Loucy (cell line): ENCODE results near the gene SFXN5.

Experiments
- H2AFZ ChIP-seq: fragments of 200-600 bp; sonication (generic); 2 replicates; pipeline ENCODE4 v1.6.0; 2016; ENCODE audit warnings: antibody characterized with exemption, mild to moderate bottlenecking, low read length, moderate library complexity
- H3F3A ChIP-seq: fragments of 200-600 bp; 2 replicates; pipeline ENCODE4 v1.6.0; 2016; ENCODE audit warnings: antibody characterized with exemption, low read depth, mild to moderate bottlenecking
- H3K27me3 ChIP-seq: fragments of 200-600 bp; sonication (generic); 2 replicates; pipeline ENCODE4 v1.6.1; 2014; ENCODE audit warnings: low read length, mild to moderate bottlenecking; ENCODE audit not compliant: insufficient read depth, poor library complexity, severe bottlenecking
- H3K36me3 ChIP-seq: fragments of 200-600 bp; sonication (generic); 2 replicates; pipeline ENCODE4 v1.6.1; 2016; ENCODE audit warnings: low read length; ENCODE audit not compliant: insufficient read depth
- H3K4me1 ChIP-seq: fragments of 200-600 bp; sonication (generic); 2 replicates; pipeline ENCODE4 v1.5.1; 2014; ENCODE audit warnings: low read length, mild to moderate bottlenecking; ENCODE audit not compliant: insufficient read depth, poor library complexity, severe bottlenecking
- H3K4me2 ChIP-seq: fragments of 200-600 bp; sonication (generic); 2 replicates; pipeline ENCODE4 v1.6.0; 2014; ENCODE audit warnings: antibody characterized with exemption, low read length, low read depth, mild to moderate bottlenecking; ENCODE audit not compliant: poor library complexity, severe bottlenecking
- H3K4me3 ChIP-seq: fragments of 200-600 bp; sonication (generic); 2 replicates; pipeline ENCODE4 v1.5.1; 2014; ENCODE audit warnings: low read length, mild to moderate bottlenecking, mixed read lengths; ENCODE audit not compliant: poor library complexity, severe bottlenecking
- H3K79me2 ChIP-seq: fragments of 200-600 bp; sonication (generic); 2 replicates; pipeline ENCODE4 v1.6.1; 2014; ENCODE audit warnings: low read length; ENCODE audit not compliant: insufficient read depth
- H3K9ac ChIP-seq: fragments of 200-600 bp; sonication (generic); 2 replicates; pipeline ENCODE4 v1.6.0; 2014; ENCODE audit warnings: mild to moderate bottlenecking, low read depth, low read length, moderate library complexity; ENCODE audit not compliant: poor library complexity, severe bottlenecking
- H3K9me2 ChIP-seq: fragments of 200-600 bp; sonication (generic); replicated peaks from 2 replicates; pipeline ENCODE4 v1.6.1; 2016; ENCODE audit warnings: low read depth, low read length, mixed read lengths
- H3K9me3 ChIP-seq: fragments of 200-600 bp; sonication (generic); 2 replicates; pipeline ENCODE4 v1.6.1; 2014; ENCODE audit warnings: mild to moderate bottlenecking, antibody characterized with exemption, low read length, low read depth; ENCODE audit not compliant: insufficient read depth
- H4K20me1 ChIP-seq: fragments of 200-600 bp; sonication (generic); 2 replicates; pipeline ENCODE4 v1.6.0; 2014; ENCODE audit warnings: antibody characterized with exemption, low read length, mild to moderate bottlenecking; ENCODE audit not compliant: insufficient read depth, poor library complexity, severe bottlenecking
- EZH2phosphoT487 ChIP-seq: fragments of 200-600 bp; IDR thresholded peaks from 2 replicates; pipeline ENCODE4 v1.6.1; 2018; ENCODE audit warnings: antibody characterized with exemption, mild to moderate bottlenecking, moderate library complexity, borderline replicate concordance
- TF ChIP-seq, protein P1 (sequence below): fragments of 200-600 bp; sonication (generic); conservative IDR thresholded peaks from 2 replicates; pipeline ENCODE4 v1.5.1; 2014; ENCODE audit warnings: mild to moderate bottlenecking, antibody characterized with exemption, low read length

Gene SFXN5

DNA sequence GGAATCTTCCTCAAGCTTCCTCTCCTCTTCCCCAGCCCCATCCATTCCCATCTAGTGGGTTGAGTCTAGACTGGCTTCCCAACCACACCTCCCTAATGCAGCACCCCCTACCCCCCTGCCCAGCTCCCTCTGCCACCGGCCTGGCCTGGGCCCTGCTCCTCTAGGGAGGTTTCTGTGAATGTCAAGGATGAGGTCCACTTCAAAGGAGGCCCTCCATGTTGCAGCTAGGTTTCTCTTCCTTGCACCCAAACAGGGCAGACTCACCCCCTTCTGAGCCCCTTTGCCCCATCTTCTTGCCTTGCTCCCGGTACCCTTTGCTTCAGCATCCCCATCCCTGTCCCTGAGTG, 135.9 kb downstream of the SFXN5 start:
- Histone ChIP-seq H3K9me2 (no peaks in the 10 kb centered on the region), H3K4me1 (peaks cover 37% of the 10 kb centered on the region), H2AFZ (no peak overlapping the region), H3K9me3 (no peaks in the 10 kb centered on the region), H3K27me3 (no peaks in the 10 kb centered on the region), H4K20me1 (no peaks in the 10 kb centered on the region), H3K4me3 (no peak overlapping the region), H3K9ac (no peak overlapping the region), H3F3A (no peaks in the 10 kb centered on the region), H3K36me3 (no peaks in the 10 kb centered on the region), H3K79me2 (no peaks in the 10 kb centered on the region), H3K4me2 (no peak overlapping the region)
- TF ChIP-seq EZH2phosphoT487: no peak
- TF ChIP-seq, protein P1, sequence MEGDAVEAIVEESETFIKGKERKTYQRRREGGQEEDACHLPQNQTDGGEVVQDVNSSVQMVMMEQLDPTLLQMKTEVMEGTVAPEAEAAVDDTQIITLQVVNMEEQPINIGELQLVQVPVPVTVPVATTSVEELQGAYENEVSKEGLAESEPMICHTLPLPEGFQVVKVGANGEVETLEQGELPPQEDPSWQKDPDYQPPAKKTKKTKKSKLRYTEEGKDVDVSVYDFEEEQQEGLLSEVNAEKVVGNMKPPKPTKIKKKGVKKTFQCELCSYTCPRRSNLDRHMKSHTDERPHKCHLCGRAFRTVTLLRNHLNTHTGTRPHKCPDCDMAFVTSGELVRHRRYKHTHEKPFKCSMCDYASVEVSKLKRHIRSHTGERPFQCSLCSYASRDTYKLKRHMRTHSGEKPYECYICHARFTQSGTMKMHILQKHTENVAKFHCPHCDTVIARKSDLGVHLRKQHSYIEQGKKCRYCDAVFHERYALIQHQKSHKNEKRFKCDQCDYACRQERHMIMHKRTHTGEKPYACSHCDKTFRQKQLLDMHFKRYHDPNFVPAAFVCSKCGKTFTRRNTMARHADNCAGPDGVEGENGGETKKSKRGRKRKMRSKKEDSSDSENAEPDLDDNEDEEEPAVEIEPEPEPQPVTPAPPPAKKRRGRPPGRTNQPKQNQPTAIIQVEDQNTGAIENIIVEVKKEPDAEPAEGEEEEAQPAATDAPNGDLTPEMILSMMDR: no peak

DNA sequence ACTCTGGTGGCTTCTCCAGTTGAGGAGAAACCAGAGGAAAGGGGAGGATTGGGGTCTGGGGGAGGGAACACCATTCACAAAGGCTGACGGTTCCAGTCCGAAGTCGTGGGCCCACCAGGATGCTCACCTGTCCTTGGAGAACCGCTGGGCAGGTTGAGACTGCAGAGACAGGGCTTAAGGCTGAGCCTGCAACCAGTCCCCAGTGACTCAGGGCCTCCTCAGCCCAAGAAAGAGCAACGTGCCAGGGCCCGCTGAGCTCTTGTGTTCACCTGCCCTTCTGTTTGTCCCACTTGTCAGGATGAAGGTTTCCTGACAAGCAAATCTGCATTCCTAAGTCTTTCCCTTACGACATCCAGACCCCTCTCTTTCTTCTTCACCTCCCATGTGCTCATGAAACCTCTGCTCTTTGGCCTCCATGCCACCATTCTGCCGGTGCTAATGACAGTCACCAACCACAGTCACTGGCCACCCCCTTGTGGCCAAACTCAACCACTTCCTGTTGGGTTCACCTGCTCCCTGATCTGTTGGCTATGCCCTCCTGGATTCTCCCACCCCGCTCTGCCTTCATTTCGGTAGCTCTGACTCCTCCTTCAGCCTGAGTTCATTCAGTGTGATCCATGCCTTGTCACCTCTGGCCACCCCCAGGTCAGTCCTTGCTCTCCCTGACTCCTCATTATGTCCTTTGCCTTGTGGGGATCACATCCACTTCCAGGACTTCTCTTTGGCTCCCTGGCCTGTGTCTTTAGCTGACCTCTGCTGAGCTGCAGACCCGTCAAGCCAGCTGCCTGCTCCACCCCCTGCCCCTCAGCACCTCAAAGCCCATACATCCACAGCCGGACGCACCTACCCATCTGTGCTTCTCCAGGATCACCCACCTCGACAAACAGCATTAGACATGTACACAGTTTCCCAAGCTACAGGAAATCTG, 136.6 kb downstream of the SFXN5 start:
- Histone ChIP-seq H3K9me3 (no peaks in the 10 kb centered on the region), H3K4me3 (no peak overlapping the region), H2AFZ (no peak overlapping the region), H3K79me2 (no peaks in the 10 kb centered on the region), H3K27me3 (no peaks in the 10 kb centered on the region), H3K36me3 (no peaks in the 10 kb centered on the region), H3K9me2 (no peaks in the 10 kb centered on the region), H3K4me1 (peaks cover 37% of the 10 kb centered on the region), H3K9ac (no peak overlapping the region), H3F3A (no peaks in the 10 kb centered on the region), H4K20me1 (no peaks in the 10 kb centered on the region), H3K4me2 (no peak overlapping the region)
- no peak for TF ChIP-seq EZH2phosphoT487
- TF ChIP-seq, protein P1: peak; percentile 33

DNA sequence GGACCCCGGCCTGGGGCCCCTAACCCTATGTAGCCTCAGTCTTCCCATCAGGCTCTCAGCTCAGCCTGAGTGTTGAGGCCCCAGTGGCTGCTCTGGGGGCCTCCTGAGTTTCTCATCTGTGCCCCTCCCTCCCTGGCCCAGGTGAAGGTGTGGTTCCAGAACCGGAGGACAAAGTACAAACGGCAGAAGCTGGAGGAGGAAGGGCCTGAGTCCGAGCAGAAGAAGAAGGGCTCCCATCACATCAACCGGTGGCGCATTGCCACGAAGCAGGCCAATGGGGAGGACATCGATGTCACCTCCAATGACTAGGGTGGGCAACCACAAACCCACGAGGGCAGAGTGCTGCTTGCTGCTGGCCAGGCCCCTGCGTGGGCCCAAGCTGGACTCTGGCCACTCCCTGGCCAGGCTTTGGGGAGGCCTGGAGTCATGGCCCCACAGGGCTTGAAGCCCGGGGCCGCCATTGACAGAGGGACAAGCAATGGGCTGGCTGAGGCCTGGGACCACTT, 137.8 kb downstream of the SFXN5 start:
- Histone ChIP-seq H3K79me2 (no peaks in the 10 kb centered on the region), H3K36me3 (no peaks in the 10 kb centered on the region), H3F3A (no peaks in the 10 kb centered on the region), H3K4me3 (no peak overlapping the region), H3K4me2 (no peak overlapping the region), H4K20me1 (no peaks in the 10 kb centered on the region), H3K4me1 (peaks cover 37% of the 10 kb centered on the region), H3K9me3 (no peaks in the 10 kb centered on the region), H3K27me3 (no peaks in the 10 kb centered on the region), H3K9me2 (no peaks in the 10 kb centered on the region), H2AFZ (no peak overlapping the region), H3K9ac (peak overlapping the region; percentile 24)
- TF ChIP-seq EZH2phosphoT487: no peak
- TF ChIP-seq, protein P1: no peak
